ENCODE measurements around the gene MYF6.
"Not testable (repeated sequence)": the region's sequence is repeated elsewhere in the genome, so short reads cannot be mapped to it uniquely, and the experiment has no call there.

Gene MYF6

GRCh38 chr12:80707126-80707829 lies at the start of gene MYF6:
MYF6 (plus strand) TSS chr12:80707634; CDS start chr12:80707720, 86 bp downstream.
- Histone ChIP-seq H3K27me3 (ENCODE audit: low read depth) (no peaks in the 10 kb centered on the region), H3K36me3 (replicated peaks) (no peaks in the 10 kb centered on the region), H3K4me3 (no peak within 1 kb of the TSS), H3K4me1 (no peaks in the 10 kb centered on the region), H3K9me3 (no peaks in the 10 kb centered on the region)
- in situ Hi-C loops (cut with MboI; ENCODE audit: low sequenced_read_pairs): no loop called here
- DNase-seq (ENCODE audit: low spot score in 2 of 2): no peak

DNA sequence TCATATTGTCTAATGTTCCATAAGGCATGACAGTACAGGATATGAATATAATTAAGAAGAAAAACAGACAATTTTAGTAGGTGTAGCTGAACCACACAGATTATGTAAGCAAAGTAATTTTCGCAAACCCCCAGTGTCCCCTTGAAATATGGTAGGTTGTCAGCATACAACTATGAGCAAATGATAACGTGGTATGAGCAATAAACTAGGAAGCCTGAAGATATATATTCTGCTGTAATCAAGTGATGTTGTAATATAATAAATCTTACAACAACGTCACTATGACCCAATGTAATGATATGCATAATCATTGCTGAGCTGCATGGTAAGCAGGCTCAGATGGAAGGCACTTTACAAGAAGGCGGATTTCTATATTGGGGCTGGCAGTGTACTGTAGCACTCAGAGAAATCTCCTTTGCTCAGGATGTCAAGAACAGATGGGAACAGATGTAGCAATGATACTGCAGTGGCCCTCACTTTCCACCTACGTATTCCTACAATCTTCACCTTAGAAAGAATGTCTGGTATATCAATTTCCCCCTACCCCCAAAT lies 47.8 kb upstream of the MYF6 start:
- Histone ChIP-seq H3K4me3 (no peak overlapping the region), H3K9me3 (no peaks in the 10 kb centered on the region), H3K27me3 (ENCODE audit: low read depth) (no peaks in the 10 kb centered on the region), H3K36me3 (replicated peaks) (no peaks in the 10 kb centered on the region), H3K4me1 (peaks cover 9% of the 10 kb centered on the region)
- in situ Hi-C loops (cut with MboI; ENCODE audit: low sequenced_read_pairs): no loop called here
- no peak for DNase-seq (ENCODE audit: low spot score in 2 of 2)

- no peak overlapping the region for H3K4me3 ChIP-seq
- no peaks in the 10 kb centered on the region for H3K27me3 ChIP-seq (ENCODE audit: low read depth)
- no peaks in the 10 kb centered on the region for H3K9me3 ChIP-seq
- no peaks in the 10 kb centered on the region for H3K4me1 ChIP-seq
- H3K36me3 ChIP-seq (replicated peaks): no peaks in the 10 kb centered on the region
- in situ Hi-C loops (cut with MboI; ENCODE audit: low sequenced_read_pairs): no loop called here
- no peak for DNase-seq (ENCODE audit: low spot score in 2 of 2)
These were observed 44.8 kb upstream of the MYF6 start for GRCh38 chr12:80662586-80662985.

DNA sequence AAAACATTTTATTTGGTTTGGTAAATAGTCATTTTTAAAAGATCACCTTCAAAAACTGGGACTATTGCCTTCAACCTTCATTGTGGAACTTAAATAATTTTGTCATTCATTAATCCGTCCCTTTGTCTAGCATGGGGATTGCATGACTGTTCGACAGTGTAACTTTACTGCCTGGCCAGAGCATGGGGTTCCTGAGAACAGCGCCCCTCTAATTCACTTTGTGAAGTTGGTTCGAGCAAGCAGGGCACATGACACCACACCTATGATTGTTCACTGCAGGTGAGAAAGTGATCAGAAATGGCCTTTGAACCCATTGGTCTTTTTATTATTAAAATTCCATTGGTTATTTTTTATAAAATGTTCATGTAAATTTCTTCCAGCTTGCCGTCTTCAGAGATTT lies 37.2 kb upstream of the MYF6 start:
- Histone ChIP-seq H3K36me3 (replicated peaks) (no peaks in the 10 kb centered on the region), H3K4me3 (no peak overlapping the region), H3K27me3 (ENCODE audit: low read depth) (no peaks in the 10 kb centered on the region), H3K4me1 (peaks cover 2% of the 10 kb centered on the region; the same call in 1 of the 2 replicates), H3K9me3 (no peaks in the 10 kb centered on the region)
- DNase-seq (ENCODE audit: low spot score in 2 of 2): no peak
- in situ Hi-C loops (cut with MboI; ENCODE audit: low sequenced_read_pairs): no loop called here

DNA sequence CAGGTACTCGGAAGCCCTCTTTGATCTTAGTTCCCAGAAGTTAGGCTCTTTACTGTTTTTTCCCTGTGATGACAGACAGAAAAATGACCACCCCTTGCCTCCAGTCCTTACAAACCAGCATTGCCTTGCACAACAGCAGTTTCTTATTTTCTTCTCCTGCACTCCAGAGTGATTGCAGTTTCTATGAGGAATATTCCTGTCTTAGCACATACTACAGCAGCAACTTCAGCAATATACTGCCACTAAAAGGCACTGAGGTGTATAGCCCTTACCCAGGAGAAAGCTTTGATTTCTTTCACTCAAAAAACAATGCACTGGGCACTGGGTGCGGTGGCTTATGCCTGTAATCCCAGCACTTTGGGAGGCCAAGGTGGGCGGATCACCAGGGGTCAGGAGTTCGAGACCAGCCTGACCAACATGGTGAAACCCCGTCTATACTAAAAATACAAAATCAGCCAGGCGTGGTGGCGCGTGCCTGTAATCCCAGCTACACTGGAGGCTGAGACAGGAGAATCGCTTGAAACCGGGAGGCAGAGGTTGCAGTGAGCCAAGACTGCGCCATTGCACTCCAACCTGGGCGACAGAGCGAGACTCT lies 31.3 kb upstream of the MYF6 start:
- H3K27me3 ChIP-seq (ENCODE audit: low read depth); H3K9me3 ChIP-seq; DNase-seq (ENCODE audit: low spot score in 2 of 2); H3K4me1 ChIP-seq; in situ Hi-C loops (cut with MboI; ENCODE audit: low sequenced_read_pairs); H3K36me3 ChIP-seq (replicated peaks); H3K4me3 ChIP-seq: not testable (repeated sequence)

GRCh38 chr12:80676856-80677255 lies 30.6 kb upstream of the MYF6 start:
- H3K4me3 ChIP-seq: no peak overlapping the region
- H3K9me3 ChIP-seq: no peaks in the 10 kb centered on the region
- no peak for DNase-seq (ENCODE audit: low spot score in 2 of 2)
- H3K27me3 ChIP-seq (ENCODE audit: low read depth): no peaks in the 10 kb centered on the region
- H3K36me3 ChIP-seq (replicated peaks): no peaks in the 10 kb centered on the region
- no peaks in the 10 kb centered on the region for H3K4me1 ChIP-seq
- in situ Hi-C loops (cut with MboI; ENCODE audit: low sequenced_read_pairs): no loop called here

GRCh38 chr12:80677994-80678393 lies 29.4 kb upstream of the MYF6 start:
- no peak for DNase-seq (ENCODE audit: low spot score in 2 of 2)
- in situ Hi-C loops (cut with MboI; ENCODE audit: low sequenced_read_pairs): no loop called here

DNA sequence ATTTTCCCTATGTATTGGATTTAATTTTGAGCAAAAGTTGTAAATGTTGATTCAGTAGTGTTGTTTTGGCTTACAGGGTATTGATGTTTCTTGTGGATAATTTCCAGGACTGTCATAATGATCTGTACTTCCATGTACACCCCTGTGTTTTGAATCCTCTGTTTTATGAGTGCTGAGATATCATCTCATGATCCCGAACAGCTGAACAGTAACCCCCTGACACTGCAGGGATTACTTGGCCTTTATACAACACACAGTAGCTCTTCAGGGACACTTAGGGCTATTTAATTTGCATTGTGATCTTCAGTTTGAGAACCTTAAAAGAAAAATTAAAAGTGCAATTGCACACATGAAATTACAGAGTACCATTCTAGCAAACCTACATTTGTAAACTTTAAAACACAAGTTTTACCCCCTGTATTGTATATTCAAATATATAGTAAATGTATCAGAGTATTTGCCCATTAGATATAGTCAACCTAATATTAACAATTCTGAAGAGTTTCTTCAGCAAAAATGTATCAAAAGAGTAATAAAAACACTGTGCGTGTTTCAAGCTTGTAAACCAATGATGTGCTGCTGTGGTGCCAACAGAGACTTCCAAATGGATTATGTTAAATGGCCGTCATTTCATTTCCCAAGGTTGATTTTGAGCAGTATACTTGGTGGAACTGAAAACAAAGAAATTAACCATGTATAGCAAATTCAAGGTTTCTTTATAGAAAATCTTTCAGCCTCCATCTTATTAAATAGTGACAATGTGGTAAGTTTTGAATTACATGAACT lies 27.9 kb upstream of the MYF6 start:
- in situ Hi-C loops (cut with MboI; ENCODE audit: low sequenced_read_pairs): no loop called here
- DNase-seq (ENCODE audit: low spot score in 2 of 2): no peak
- Histone ChIP-seq H3K36me3 (replicated peaks) (no peaks in the 10 kb centered on the region), H3K9me3 (no peaks in the 10 kb centered on the region), H3K4me3 (no peak overlapping the region), H3K27me3 (ENCODE audit: low read depth) (no peaks in the 10 kb centered on the region), H3K4me1 (no peaks in the 10 kb centered on the region)

More at GRCh38 chr12:80677994-80678393, 29.4 kb upstream of the MYF6 start:
- Histone ChIP-seq H3K27me3 (ENCODE audit: low read depth) (no peaks in the 10 kb centered on the region), H3K4me3 (no peak overlapping the region), H3K36me3 (replicated peaks) (no peaks in the 10 kb centered on the region), H3K9me3 (no peaks in the 10 kb centered on the region), H3K4me1 (no peaks in the 10 kb centered on the region)

DNA sequence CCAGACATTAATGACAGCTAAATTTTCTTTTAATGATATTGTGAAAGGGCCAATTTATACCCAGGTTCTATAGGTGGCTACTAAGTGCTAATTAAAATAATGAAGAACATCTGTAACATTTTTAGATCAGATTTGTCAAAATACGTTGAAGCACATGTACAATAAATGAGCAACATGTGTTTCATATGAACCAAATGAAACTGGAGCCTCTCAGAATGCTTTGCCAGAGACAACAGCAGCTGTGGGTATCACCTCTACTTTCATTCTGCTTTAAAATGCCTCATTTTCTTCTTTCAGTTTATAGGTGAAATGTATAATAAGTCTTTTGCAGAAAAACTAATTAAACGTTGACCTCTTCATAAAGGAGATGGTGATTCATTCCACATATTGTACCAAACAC lies 26.1 kb upstream of the MYF6 start:
- Histone ChIP-seq H3K36me3 (replicated peaks) (no peaks in the 10 kb centered on the region), H3K27me3 (ENCODE audit: low read depth) (no peaks in the 10 kb centered on the region), H3K4me3 (no peak overlapping the region), H3K4me1 (no peaks in the 10 kb centered on the region), H3K9me3 (no peaks in the 10 kb centered on the region)
- in situ Hi-C loops (cut with MboI; ENCODE audit: low sequenced_read_pairs): no loop called here
- DNase-seq (ENCODE audit: low spot score in 2 of 2): no peak

DNA sequence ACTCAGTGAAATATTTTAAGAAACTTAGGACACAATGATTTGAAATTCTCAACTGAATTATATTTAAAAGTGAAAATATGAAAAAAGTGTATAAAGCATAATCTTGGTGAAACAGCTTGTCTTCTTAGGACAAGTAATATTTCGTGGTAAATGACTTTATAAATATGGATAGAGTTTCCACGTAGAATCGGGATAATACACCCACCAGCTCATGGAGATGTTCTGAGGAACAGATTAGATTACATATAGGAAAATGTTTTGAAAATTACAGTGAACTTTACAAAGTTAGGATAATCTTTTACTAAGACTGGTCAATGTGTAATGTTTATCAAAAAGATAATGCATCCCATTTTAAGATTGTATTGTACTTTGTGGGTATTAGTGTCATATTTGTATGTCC lies 25.6 kb upstream of the MYF6 start:
- Histone ChIP-seq H3K4me1 (no peaks in the 10 kb centered on the region), H3K9me3 (no peaks in the 10 kb centered on the region), H3K4me3 (no peak overlapping the region), H3K36me3 (replicated peaks) (no peaks in the 10 kb centered on the region), H3K27me3 (ENCODE audit: low read depth) (no peaks in the 10 kb centered on the region)
- DNase-seq (ENCODE audit: low spot score in 2 of 2): no peak
- in situ Hi-C loops (cut with MboI; ENCODE audit: low sequenced_read_pairs): no loop called here

DNA sequence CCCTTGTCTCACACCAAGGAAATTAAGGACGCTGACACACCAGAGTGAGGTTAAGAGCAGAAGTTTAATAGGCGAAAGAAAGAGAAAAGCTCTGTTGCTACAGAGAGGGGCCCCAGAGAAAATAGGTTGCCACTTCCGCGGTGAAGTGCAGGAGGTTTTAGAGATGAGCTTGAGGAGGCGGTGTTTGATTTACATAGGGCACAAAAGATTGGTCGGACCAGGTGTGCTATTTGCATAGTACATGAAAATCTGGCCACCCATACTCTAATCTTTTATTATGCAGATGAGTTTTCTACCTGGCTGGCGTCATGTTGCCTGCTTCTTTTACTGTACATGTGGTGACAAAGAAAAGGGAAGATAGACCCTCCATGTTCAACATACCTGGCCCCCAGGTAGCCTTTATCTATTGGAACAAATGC lies 23.3 kb upstream of the MYF6 start:
- H3K27me3 ChIP-seq (ENCODE audit: low read depth): no peaks in the 10 kb centered on the region
- no peaks in the 10 kb centered on the region for H3K9me3 ChIP-seq
- DNase-seq (ENCODE audit: low spot score in 2 of 2): no peak
- no peaks in the 10 kb centered on the region for H3K36me3 ChIP-seq (replicated peaks)
- H3K4me1 ChIP-seq: no peaks in the 10 kb centered on the region
- no peak overlapping the region for H3K4me3 ChIP-seq
- in situ Hi-C loops (cut with MboI; ENCODE audit: low sequenced_read_pairs): no loop called here

- in situ Hi-C loops (cut with MboI; ENCODE audit: low sequenced_read_pairs): no loop called here
- Histone ChIP-seq H3K36me3 (replicated peaks) (no peaks in the 10 kb centered on the region), H3K4me3 (no peak overlapping the region), H3K4me1 (no peaks in the 10 kb centered on the region), H3K27me3 (ENCODE audit: low read depth) (no peaks in the 10 kb centered on the region), H3K9me3 (no peaks in the 10 kb centered on the region)
- no peak for DNase-seq (ENCODE audit: low spot score in 2 of 2)
These were observed 17.3 kb upstream of the MYF6 start for GRCh38 chr12:80690090-80690489.

DNA sequence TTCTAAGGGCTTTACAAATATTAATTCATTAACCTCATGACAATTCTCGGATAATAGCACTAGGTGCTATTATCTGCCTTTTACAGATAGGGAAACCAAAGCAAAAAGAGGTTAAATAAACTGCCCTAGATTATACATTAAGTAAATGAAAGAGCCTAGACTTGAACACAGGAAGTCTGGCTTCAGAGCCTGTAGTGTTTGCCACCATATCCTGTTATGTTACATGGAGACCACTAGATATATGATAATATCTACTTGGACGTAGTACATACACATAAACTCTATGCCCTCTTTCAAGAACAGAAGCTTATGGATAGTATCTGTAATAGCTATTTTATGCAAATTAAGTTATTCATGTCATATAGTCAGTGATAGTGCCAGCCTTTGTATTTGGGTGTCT lies 16.9 kb upstream of the MYF6 start:
- DNase-seq (ENCODE audit: low spot score in 2 of 2): no peak
- no peaks in the 10 kb centered on the region for H3K36me3 ChIP-seq (replicated peaks)
- no peaks in the 10 kb centered on the region for H3K9me3 ChIP-seq
- H3K4me3 ChIP-seq: no peak overlapping the region
- H3K27me3 ChIP-seq (ENCODE audit: low read depth): no peaks in the 10 kb centered on the region
- in situ Hi-C loops (cut with MboI; ENCODE audit: low sequenced_read_pairs): no loop called here
- no peaks in the 10 kb centered on the region for H3K4me1 ChIP-seq

GRCh38 chr12:80692114-80692513 lies 15.3 kb upstream of the MYF6 start:
- in situ Hi-C loops (cut with MboI; ENCODE audit: low sequenced_read_pairs): no loop called here
- no peak for DNase-seq (ENCODE audit: low spot score in 2 of 2)
- Histone ChIP-seq H3K4me3 (no peak overlapping the region), H3K36me3 (replicated peaks) (no peaks in the 10 kb centered on the region), H3K9me3 (no peaks in the 10 kb centered on the region), H3K27me3 (ENCODE audit: low read depth) (no peaks in the 10 kb centered on the region), H3K4me1 (no peaks in the 10 kb centered on the region)
